ENCODE results near the gene UCN.

UCN gene

DNA sequence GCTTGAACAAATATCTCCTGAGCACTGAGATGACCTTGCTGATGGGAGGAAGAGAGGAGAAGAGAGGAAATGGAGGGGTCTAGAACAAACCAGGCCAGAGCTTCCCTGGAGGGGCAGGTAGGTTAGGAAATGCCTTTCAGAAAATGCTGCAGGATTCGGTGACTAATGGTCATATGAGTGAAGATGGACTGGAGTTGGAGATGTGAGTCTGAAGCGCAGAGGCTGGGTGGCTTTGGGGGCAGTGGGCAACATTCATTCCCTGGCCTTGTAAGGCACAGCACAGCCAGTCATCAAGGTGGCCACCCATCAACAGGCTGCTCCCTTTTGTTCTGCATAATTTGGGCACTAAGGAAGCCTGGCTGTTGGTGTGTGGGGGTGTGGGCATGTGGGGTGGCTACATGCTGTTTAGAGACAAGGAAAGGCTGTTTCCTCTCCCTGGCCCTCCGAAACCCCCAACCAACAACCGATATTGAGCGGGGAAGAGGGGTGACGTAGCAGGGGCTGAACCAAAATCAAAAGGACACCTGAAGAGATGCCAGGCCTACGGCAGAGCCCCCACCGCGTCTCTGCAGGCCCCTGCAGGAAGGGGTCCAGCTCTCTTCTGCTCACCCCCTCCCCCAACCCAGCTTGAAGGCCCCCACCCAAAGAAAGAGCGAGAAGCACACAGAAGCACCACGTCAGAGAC lies 46.9 kb downstream of the UCN start:
- DNase-seq (ENCODE audit: low spot score) = no peak

DNA sequence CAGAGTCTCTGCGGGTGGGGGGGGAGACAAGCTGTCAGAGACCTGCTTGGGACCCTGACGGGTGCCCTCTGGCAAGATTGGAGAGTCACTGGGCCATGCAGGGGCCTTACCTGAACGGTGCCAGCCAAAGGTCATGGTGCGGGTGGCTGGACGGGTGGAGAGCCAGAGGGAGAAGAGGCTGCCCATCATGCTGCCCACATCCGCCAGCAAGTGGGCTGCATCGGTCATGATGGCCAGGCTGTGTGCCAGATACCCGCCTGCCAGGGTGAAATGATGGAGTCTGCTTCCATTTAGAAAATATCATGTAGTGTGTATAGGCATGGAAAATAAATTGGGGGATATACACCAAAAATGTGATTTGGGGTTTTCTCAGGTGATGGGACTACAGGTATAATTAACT lies 50.2 kb downstream of the UCN start:
- DNase-seq (ENCODE audit: low spot score) = no peak

Measured in hematopoietic multipotent progenitor cell treated with erythropoietin and hydrocortisone succinate and interleukin-3 and kit ligand, for 15 days (in vitro differentiated cells).